Activated T-helper 9 cell treated with anti-CD3 and anti-CD28 coated beads, Interleukin-2, amount 50 U/mL, for 16 hours (primary cell): ENCODE measurements around the gene ANKS6.
"Not testable (repeated sequence)": the region's sequence is repeated elsewhere in the genome, so short reads cannot be mapped to it uniquely, and the experiment has no call there.

ENCODE experiments used
- DNase-seq: peaks from one replicate; pipeline ENCODE4 v3.0.0-alpha.2; 2020; ENCODE audit warnings: low read depth

ANKS6 gene

DNA sequence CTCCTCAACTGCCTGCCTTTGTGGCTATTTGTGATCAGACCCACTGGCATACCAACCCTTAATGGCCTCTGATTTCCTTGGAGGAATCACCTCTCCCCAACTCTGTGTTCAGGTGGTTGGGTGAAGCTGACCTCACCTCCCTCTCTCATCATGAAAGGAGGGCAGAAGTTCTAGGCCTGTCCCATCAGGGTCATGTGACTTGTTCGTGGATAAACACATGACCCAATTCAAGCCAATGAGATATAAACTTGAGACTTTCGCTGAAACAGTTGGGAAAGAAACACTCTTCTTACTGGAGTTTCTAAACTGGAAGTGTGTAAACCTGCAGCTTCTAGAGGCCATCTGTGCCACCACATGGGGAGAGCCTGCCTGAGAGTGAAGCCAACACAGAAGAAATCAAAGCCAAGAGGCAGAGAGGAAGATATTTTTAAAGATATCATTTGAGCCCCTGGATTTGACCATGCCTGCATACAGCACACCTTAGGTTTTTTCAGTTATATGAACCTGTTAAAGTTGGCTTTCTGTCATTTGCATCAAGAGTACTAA lies 93.4 kb downstream of the ANKS6 start:
- no peak for DNase-seq

DNA sequence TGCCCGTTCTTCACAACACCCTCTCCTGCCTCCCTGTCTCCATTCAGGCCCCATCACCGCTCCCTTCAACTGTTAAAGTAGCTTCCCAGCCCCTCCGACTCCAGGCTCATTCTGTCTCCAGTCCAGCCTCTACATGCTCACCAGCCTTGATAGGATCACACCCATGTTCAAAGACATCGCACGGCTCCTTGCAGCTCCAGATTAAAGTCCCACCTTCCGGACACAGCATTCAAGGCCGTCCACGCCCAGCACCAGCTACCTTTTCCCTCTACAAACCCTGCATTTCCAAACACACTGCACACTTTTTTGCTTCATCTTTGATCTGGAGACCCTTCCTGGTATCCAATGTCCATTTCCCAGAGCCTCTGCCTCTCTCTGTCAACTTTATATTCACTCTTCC lies 94.0 kb downstream of the ANKS6 start:
- no peak for DNase-seq

DNA sequence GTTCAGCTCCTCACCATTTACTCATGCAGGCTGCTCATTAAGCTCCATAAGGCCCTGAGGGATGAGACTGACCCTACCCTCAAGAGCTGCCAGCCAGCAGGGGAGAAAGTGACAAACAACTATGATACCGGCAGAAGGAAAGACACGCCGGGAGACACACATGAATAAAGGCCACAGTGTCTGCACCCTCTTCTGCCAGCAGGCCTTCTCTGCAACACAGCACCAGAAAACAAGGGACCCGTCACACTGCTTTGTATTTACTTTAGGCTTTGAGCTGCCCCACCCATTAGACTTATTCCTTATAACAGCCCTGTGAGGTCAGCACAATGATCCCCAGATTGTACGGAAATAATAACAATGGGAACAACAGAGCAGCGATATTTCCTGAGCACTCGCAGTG lies 94.8 kb downstream of the ANKS6 start:
- DNase-seq: no peak

DNA sequence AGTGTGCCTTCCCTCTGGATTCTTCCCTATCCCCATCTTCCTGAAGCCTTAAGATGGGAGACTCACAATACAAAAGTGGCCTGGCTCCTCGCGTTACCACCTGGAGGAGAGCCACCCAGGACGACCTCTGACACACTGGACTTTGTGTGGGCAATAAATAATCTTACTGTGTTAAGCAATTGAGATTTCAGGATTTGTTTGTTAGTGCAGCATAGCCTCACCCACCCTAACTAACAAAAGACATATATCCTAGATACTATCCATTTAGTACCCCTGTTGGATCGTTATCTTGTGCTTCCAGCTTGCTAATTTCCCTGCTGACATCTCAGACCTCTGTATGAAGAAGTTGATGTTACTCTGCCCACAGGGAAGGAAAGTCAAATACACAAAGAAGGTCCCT lies 95.6 kb downstream of the ANKS6 start:
- no peak for DNase-seq

DNA sequence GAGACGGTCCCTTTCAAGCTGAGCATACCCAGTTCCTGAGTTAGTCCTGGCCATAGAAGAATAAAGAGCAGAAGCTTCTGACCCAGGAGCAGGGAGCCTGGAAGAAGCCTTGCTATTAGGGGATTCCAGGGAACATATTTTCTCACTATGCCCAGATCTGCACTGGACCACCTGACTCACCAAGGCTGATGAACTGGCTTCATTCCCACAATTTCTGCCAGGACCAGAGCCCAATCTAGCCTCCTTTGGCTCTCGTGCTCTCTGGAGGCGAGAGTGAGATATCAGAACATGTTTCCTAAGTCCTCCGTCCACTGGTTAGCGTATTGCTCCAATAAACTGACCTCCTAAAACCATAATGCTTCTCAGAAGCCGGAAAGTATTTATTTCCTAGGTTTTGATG lies 97.5 kb downstream of the ANKS6 start:
- DNase-seq: no peak

DNA sequence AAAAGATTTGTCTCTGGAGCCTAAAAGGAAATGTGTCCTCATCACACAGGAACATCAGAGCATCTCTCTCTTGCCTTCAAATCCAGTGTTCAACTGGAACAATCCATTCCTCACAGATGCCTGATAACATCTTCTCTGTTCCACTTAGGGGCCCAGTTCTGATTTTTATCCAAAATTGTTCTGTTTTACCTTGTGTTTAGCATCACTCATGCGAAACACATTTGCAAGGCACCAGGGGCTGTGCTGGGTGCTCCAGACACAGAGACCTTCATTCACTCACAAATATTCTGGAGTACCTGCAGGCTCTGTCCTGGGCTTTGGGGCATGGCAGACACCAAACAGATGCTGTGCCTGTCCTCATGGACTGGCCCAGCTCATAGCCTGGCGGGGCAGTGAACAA lies 101.4 kb downstream of the ANKS6 start:
- DNase-seq: no peak

DNA sequence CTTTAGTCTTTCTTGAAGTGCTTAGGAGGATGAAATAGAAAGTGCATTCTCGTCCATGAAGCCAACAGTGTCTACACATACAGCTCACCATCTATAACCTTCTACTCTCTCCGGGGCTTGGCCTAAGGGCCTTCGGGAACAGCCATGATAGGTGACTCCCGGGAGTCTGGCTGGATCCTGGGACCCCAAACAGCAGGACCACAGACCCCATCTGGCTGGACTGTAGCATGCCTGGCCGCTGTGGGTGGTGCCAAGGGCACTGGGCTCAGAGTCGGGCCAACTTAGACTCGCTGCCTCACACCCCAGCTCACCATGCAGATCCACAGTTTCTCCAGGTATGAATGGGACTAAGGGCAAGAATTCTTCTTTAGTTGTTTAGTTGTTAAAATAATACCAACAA lies 104.0 kb downstream of the ANKS6 start:
- no peak for DNase-seq

DNA sequence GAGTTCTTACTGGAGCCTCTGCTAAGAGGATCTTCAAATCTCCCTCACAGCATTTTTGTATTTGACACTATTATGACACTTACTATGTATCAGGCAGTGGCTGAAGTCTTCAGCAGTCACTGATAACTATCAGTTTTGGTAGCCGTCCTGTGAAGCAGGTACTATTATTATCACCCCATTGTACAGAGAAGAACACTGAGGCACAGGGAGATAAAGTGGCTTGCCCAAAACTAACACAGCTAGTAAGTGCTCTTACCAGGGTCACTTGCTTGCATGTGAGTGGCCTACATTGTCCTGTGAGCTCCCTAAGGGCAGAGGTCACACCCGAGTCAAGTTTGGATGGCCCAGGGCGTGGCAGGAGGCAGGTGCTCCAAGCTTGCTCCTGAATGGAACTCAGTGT lies 104.5 kb downstream of the ANKS6 start:
- no peak for DNase-seq

DNA sequence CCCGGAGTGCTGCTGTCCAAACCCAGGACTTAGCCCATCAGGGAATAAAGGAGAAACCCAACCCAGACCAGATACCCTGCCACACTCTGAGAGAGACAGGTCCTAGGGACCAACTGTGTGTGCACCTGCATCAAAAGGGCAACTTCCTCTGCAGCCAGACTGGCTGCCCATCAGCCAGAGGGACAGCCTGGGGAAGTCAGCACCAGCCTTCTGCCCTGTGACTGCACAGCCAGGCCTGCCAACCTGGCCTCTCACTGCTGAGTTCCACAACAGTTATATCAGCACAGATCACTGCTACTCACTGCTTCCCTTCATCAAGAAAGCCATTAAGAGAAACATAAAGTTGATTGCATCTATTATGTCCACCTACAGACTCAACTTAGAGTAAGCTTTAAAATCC lies 105.7 kb downstream of the ANKS6 start:
- no peak for DNase-seq

DNA sequence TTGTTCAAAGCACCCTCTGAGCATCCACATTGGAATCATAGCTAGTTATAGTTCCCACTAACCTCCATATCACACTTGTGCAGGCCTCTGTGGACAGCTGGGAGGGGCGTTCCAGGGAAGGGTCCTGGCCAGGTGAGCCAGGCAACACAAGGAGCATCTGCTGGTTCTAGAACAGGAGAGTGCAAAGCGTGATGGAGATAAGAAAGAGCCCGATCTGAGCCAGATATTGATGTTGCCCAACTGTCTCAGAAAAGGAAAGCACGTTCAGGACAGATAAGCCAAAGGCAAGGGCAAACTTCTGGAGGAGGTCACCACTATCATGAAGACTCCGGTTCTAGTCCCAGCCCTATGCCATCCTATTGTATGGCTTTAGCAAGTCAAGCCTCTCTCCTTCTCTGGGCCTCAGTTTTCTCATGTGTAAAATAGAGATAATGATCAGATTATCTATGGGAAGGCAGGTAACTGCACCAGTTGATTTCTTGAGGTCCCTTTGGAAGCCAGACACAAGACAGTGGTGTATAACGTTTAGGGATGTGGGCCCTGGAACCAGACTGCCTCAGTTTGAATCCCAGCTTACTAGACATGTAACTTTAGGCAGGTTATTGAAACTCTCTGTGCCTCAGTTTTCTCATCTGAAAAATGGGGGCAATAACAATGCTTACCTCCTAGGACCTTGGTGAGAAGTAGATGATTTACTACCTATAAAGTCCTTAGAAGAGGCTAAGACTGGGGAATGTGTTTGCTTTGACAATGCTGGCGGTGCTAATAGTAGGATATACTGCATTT lies 107.5 kb downstream of the ANKS6 start:
- no peak for DNase-seq

DNA sequence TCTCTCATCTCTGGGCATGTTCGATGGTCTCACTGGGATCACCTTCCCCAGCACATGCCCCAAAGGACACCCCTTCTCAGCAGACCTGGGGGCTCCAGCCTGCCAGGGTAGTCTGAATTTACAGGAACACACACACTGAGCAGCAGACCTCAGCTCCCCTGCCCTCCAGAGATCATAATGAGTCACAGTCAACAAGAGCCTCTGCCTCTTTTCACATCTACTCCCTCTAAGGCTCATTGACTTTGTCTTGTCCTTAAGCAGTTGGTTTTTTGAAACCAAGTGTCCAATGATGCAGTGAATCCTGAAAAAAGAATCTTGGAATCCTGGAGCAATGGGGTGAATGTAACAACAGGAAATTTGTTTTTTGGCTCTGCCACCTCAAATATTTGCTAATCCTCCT lies 108.4 kb downstream of the ANKS6 start:
- DNase-seq: no peak

DNA sequence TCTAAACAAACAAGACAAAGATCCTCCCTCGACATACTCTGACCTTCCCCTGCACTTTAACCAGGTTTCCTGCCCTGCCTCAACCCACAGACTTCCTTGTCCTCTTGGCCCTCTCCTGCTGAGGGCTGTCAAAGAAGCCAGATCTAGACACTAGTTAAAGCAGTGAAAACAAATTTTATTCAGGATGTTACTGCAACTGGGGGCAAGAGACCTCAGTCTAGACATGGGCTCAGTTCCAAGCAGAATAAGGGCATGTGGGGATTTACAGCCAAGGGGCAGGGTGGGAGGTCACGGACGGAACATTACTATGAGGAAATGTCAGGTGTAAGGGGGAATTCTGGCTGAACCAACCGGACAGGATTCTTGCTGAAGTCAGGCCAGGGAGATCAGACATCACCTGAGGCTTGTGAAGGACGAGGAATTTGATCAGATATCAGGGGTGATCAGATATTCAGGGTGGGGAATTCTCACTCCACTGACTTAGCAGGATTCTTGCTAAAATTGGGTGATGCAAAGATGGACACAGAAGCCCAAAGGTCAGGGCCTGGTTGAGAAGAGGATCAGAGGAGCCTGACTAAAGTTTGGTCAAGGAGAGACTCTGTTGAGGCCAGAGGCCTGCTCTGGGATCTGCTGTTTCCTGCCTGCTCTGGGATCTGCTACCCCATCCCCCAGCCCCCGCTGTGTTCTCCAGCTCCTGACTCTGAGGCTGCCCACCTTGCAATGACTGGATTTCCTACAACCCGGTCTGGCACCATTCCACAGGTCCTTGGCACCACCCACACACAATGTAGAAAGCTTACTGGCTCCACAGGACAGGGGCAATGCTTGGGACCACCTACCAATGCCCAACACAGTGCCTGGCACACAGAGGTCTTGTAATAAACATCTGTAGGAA lies 109.1 kb downstream of the ANKS6 start:
- DNase-seq: no peak

DNA sequence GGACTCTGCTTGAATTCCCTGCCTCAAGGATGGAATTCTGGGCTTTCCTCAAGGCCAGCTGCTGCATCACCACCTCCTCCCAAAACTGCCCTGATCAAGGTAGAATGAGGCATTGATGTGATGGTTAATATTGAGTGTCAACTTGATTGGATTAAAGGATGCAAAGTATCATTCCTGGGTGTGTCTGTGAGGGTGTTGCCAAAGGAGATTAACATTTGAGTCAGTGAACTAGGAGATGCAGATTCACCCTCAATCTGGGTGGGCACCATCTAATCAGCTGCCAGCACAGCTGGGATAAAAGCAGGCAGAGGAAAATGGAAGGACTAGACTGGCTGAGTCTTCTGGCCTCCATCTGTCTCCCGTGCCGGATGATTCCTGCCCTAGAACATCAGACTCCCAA lies 111.5 kb downstream of the ANKS6 start:
- not testable (repeated sequence) for DNase-seq
